GM23338 (cell line): Measurements from ENCODE around the gene CYBC1.

Source experiments
- CREB1 ChIP-seq: fragments of 250-450 bp; sonication (Bioruptor Pico); IDR thresholded peaks from 2 replicates; pipeline ENCODE4 v1.5.0; 2020; ENCODE audit warnings: low read depth, mild to moderate bottlenecking, moderate library complexity
- CTCF ChIP-seq, 2 experiments: fragments of 200-600 bp in 1 of 2; sonication (generic) in 1 of 2; conservative IDR thresholded peaks; 2 replicates each; pipeline versions ENCODE4 v1.5.1 to v1.6.1; 2016 to 2017; ENCODE audit warnings: antibody characterized with exemption in 2 of 2, low read depth in 2 of 2, mild to moderate bottlenecking in 2 of 2, moderate library complexity in 1 of 2
- ETS1 ChIP-seq: IDR thresholded peaks from 2 replicates; pipeline ENCODE4 v1.6.1; 2016; ENCODE audit warnings: antibody characterized with exemption
- EZH2 ChIP-seq: fragments of 200-600 bp; sonication (generic); IDR thresholded peaks from one replicate; pipeline ENCODE4 v1.8.0; 2017; ENCODE audit warnings: antibody characterized with exemption, mild to moderate bottlenecking, low read depth; ENCODE audit not compliant: unreplicated experiment
- EZH2phosphoT487 ChIP-seq: fragments of 200-600 bp; sonication (generic); IDR thresholded peaks from one replicate; pipeline ENCODE4 v1.8.1; 2018; ENCODE audit warnings: antibody characterized with exemption; ENCODE audit not compliant: unreplicated experiment
- JUNB ChIP-seq: IDR thresholded peaks from one replicate; pipeline ENCODE4 v1.6.1; 2016; ENCODE audit warnings: antibody characterized with exemption; ENCODE audit not compliant: unreplicated experiment
- NANOG ChIP-seq: IDR thresholded peaks from 2 replicates; pipeline ENCODE4 v1.6.1; 2016; ENCODE audit warnings: antibody characterized with exemption, borderline replicate concordance
- POLR2AphosphoS5 ChIP-seq: IDR thresholded peaks from 2 replicates; pipeline ENCODE4 v1.6.1; 2016; ENCODE audit warnings: antibody characterized with exemption, low read depth
- REST ChIP-seq: IDR thresholded peaks from one replicate; pipeline ENCODE4 v1.6.1; 2018; ENCODE audit warnings: antibody characterized with exemption; ENCODE audit not compliant: unreplicated experiment
- STAT1 ChIP-seq: IDR thresholded peaks from one replicate; pipeline ENCODE4 v1.6.1; 2016; ENCODE audit warnings: antibody characterized with exemption; ENCODE audit not compliant: unreplicated experiment
- ZNF114 ChIP-seq: fragments of 250-450 bp; sonication (Bioruptor Pico); IDR thresholded peaks from 2 replicates; pipeline ENCODE4 v1.5.0; 2020; ENCODE audit warnings: mild to moderate bottlenecking, moderate library complexity
- ZNF331 ChIP-seq: fragments of 250-450 bp; sonication (Bioruptor Pico); IDR thresholded peaks from 2 replicates; pipeline ENCODE4 v1.5.0; 2020; ENCODE audit warnings: low read depth, mild to moderate bottlenecking, moderate library complexity
- ZNF462 ChIP-seq: fragments of 250-450 bp; sonication (Bioruptor Pico); IDR thresholded peaks from 2 replicates; pipeline ENCODE4 v1.5.0; 2020; ENCODE audit warnings: mild to moderate bottlenecking, moderate library complexity

GRCh38 chr17:82461827-82462524 is 11.4 kb upstream of the CYBC1 start:
- TF ChIP-seq CTCF (conservative IDR thresholded peaks at IDR 0.05; ENCODE audit: low read depth in 2 of 2) (no peak), EZH2 (no peak), REST (no peak), JUNB (no peak), POLR2AphosphoS5 (no peak), ETS1 (no peak), EZH2phosphoT487 (no peak), CREB1 (no peak), ZNF114 (no peak), ZNF331 (CRISPR knock-in tag) (no peak), ZNF462 (CRISPR knock-in tag) (no peak), NANOG (no peak), STAT1 (no peak)
